PC-3 (cell line): ENCODE results near the gene SUN1. TPM values are rescaled to one million over a fixed set of nuclear protein-coding genes. Genes with fewer than 3 reads are reported as not detected.
"Not testable (repeated sequence)": the region's sequence is repeated elsewhere in the genome, so short reads cannot be mapped to it uniquely, and the experiment has no call there.

ENCODE experiments used
- ATAC-seq: fragments of 200-7000 bp; cut with Tn5 transposase; 2 replicates; pipeline ENCODE4 v1.9.1; 2020; ENCODE audit warnings: mild to moderate bottlenecking, moderate library complexity
- BruUV-seq: library from RNA; stranded (reverse); fragments of 400-500 nt; replicated peaks from 2 replicates; lab custom pipeline; 2021; lab: Mats Ljungman, UMichigan
- CTCF ChIA-PET: fragments of 300-600 bp; sonication (Branson Sonifier 250); formaldehyde crosslinking; loops from one replicate; lab custom pipeline; 2022; ENCODE audit warnings: antibody characterized with exemption; lab: Charles Lee
- POLR2A ChIA-PET: fragments of 300-600 bp; sonication (Branson Sonifier 250); formaldehyde crosslinking; loops from one replicate; lab custom pipeline; 2022; ENCODE audit warnings: antibody characterized with exemption; ENCODE audit not compliant: unreplicated experiment; lab: Charles Lee
- DNase-seq: peaks from one replicate; pipeline ENCODE4 v3.0.0-alpha.2; 2015
- H2AFZ ChIP-seq: fragments of 300-600 bp; sonication (generic); 2 replicates; pipeline ENCODE4 v1.6.0; 2016; ENCODE audit warnings: antibody characterized with exemption, low read length
- H3F3A ChIP-seq: fragments of 300-600 bp; sonication (generic); one replicate; pipeline ENCODE4 v1.6.0; 2017; ENCODE audit warnings: antibody characterized with exemption, low read length, control low read depth, mild to moderate bottlenecking; ENCODE audit not compliant: unreplicated experiment
- H3K27ac ChIP-seq: fragments of 300-600 bp; sonication (generic); 2 replicates; pipeline ENCODE4 v1.5.1; 2016; ENCODE audit warnings: mild to moderate bottlenecking, low read length
- H3K27me3 ChIP-seq: fragments of 300-600 bp; sonication (generic); 2 replicates; pipeline ENCODE4 v1.6.1; 2016; ENCODE audit warnings: low read length, mixed read lengths
- H3K36me3 ChIP-seq: fragments of 300-600 bp; sonication (generic); 2 replicates; pipeline ENCODE4 v1.6.1; 2016; ENCODE audit warnings: low read depth, mixed run types, low read length, mixed read lengths
- H3K4me1 ChIP-seq: fragments of 300-600 bp; sonication (generic); 2 replicates; pipeline ENCODE4 v1.5.1; 2016; ENCODE audit warnings: low read length; ENCODE audit not compliant: insufficient read depth
- H3K4me2 ChIP-seq: fragments of 300-600 bp; sonication (generic); 2 replicates; pipeline ENCODE4 v1.6.0; 2016; ENCODE audit warnings: low read length
- H3K4me3 ChIP-seq: fragments of 300-600 bp; sonication (generic); 2 replicates; pipeline ENCODE4 v1.5.1; 2016; ENCODE audit warnings: mild to moderate bottlenecking, low read length, mixed read lengths
- H3K79me2 ChIP-seq: fragments of 300-600 bp; sonication (generic); 2 replicates; pipeline ENCODE4 v1.6.1; 2017; ENCODE audit warnings: low read length, mixed read lengths
- H3K9ac ChIP-seq: fragments of 300-600 bp; sonication (generic); 2 replicates; pipeline ENCODE4 v1.6.0; 2016; ENCODE audit warnings: mild to moderate bottlenecking, low read length
- H3K9me2 ChIP-seq: fragments of 300-600 bp; sonication (generic); replicated peaks from 2 replicates; pipeline ENCODE4 v1.6.1; 2016; ENCODE audit warnings: mixed run types, low read length, mixed read lengths
- H3K9me3 ChIP-seq: fragments of 300-600 bp; sonication (generic); 2 replicates; pipeline ENCODE4 v1.6.1; 2016; ENCODE audit warnings: low read length, mixed read lengths
- H4K20me1 ChIP-seq: fragments of 300-600 bp; sonication (generic); 2 replicates; pipeline ENCODE4 v1.6.1; 2016; ENCODE audit warnings: low read length, mixed read lengths
- CTCF ChIP-seq: fragments of 300-600 bp; sonication (generic); conservative IDR thresholded peaks from 2 replicates; pipeline ENCODE4 v1.5.1; 2017; ENCODE audit warnings: antibody characterized with exemption, low read depth, mild to moderate bottlenecking, low read length
- EZH2 ChIP-seq: fragments of 300-600 bp; sonication (generic); IDR thresholded peaks from one replicate; pipeline ENCODE4 v1.6.1; 2017; ENCODE audit warnings: antibody characterized with exemption, mild to moderate bottlenecking, low read length; ENCODE audit not compliant: unreplicated experiment
- EZH2phosphoT487 ChIP-seq: fragments of 300-600 bp; sonication (generic); IDR thresholded peaks from 2 replicates; pipeline ENCODE4 v1.6.1; 2018; ENCODE audit warnings: mild to moderate bottlenecking, antibody characterized with exemption, low read length, borderline replicate concordance
- intact Hi-C: fragments of 100-400 bp; cut with micrococcal nuclease; formaldehyde crosslinking; loops from 2 replicates; pipeline ENCODE4 v1.9.0; 2023
- total RNA-seq: library from RNA; depleted of rRNA; stranded (reverse); fragments of >200 nt; gene quantifications from 2 replicates; pipeline ENCODE4 v1.2.3, GENCODE V29; 2014

SUN1 gene
- total RNA-seq, 1 experiment from 2014 or later: 92.5 TPM

DNA sequence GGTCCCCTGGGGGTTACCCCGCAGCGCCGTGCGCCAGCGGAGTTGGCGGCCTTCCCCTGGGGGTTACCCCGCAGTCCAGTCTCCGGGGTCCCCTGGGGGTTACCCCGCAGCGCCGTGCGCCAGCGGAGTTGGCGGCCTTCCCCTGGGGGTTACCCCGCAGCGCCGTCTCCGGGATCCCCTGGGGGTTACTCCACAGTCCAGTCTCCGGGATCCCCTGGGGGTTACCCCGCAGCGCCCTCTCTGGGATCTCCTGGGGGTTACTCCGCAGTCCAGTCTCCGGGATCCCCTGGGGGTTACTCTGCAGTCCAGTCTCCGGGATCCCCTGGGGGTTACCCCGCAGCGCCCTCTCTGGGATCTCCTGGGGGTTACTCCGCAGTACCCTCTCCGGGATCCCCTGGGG, 15.5 kb downstream of the SUN1 start:
- intact Hi-C loops, H4K20me1 ChIP-seq, CTCF ChIA-PET, H3K9me3 ChIP-seq, H3K4me3 ChIP-seq, H3K27me3 ChIP-seq, H3K79me2 ChIP-seq, H3K9me2 ChIP-seq, H3K9ac ChIP-seq, H2AFZ ChIP-seq, BruUV-seq, H3F3A ChIP-seq, DNase-seq, POLR2A ChIA-PET, H3K4me2 ChIP-seq, H3K27ac ChIP-seq, ATAC-seq, H3K4me1 ChIP-seq: not testable (repeated sequence)
- H3K36me3 ChIP-seq: peaks cover 40% of the 10 kb centered on the region

GRCh38 chr7:849145-849544, 16.9 kb downstream of the SUN1 start:
- intact Hi-C loops: no loop called here
- ChIA-PET CTCF (no interaction called here), POLR2A (no interaction called here)
- Histone ChIP-seq H3K4me1 (no peaks in the 10 kb centered on the region), H3K4me3 (no peak overlapping the region), H3K9me3 (no peaks in the 10 kb centered on the region), H3K9me2 (no peaks in the 10 kb centered on the region), H3K36me3 (peaks cover 29% of the 10 kb centered on the region), H3K79me2 (no peaks in the 10 kb centered on the region; the same call in 1 of the 2 replicates), H3K4me2 (no peak overlapping the region), H2AFZ (no peak overlapping the region), H4K20me1 (no peaks in the 10 kb centered on the region), H3K9ac (no peak overlapping the region), H3K27me3 (no peaks in the 10 kb centered on the region), H3F3A (no peaks in the 10 kb centered on the region), H3K27ac (no peak overlapping the region)
- DNase-seq: no peak
- no TSS peak for BruUV-seq
- no peak for TF ChIP-seq CTCF
- TF ChIP-seq EZH2: no peak
- no peak for TF ChIP-seq EZH2phosphoT487
- no peak for ATAC-seq

DNA sequence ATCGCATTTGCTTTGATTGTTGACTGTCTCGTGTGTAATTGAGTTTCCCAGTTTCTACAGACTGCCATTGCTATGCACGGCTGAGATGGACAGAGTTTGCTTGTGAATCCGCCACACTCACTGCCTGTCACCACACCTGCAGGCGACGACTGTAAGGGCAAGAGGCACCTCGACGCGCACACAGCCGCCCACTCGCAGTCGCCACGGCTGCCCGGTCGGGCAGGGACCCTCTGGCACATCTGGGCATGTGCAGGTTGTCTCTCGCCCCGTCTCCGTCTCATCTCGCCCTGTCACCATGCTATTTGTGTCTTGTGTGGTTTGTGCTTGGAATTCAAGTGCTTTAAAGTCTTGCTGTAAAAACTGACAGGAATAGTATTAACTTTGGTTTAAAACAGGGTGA, 17.5 kb downstream of the SUN1 start:
- H3K79me2 ChIP-seq: no peaks in the 10 kb centered on the region; the same call in 1 of the 2 replicates
- intact Hi-C loops: no loop called here
- no peak overlapping the region for H3K27ac ChIP-seq
- TF ChIP-seq EZH2 (no peak), CTCF (no peak), EZH2phosphoT487 (no peak)
- no peaks in the 10 kb centered on the region for H4K20me1 ChIP-seq
- no peaks in the 10 kb centered on the region for H3K9me3 ChIP-seq
- ChIA-PET POLR2A (no interaction called here), CTCF (no interaction called here)
- H3F3A ChIP-seq: no peaks in the 10 kb centered on the region
- BruUV-seq: no TSS peak
- H3K4me3 ChIP-seq: no peak overlapping the region
- peaks cover 30% of the 10 kb centered on the region for H3K36me3 ChIP-seq
- H3K9me2 ChIP-seq: no peaks in the 10 kb centered on the region
- no peaks in the 10 kb centered on the region for H3K4me1 ChIP-seq
- H3K4me2 ChIP-seq: no peak overlapping the region
- ATAC-seq: no peak
- no peak for DNase-seq
- H3K27me3 ChIP-seq: no peaks in the 10 kb centered on the region
- no peak overlapping the region for H2AFZ ChIP-seq
- H3K9ac ChIP-seq: no peak overlapping the region
